GM10266 (cell line): ENCODE data around the gene LSM12.
A peak's percentile ranks its signal among the peaks of the same experiment; 100 is the strongest.

Experiments used
- DNase-seq: peaks from one replicate; pipeline ENCODE4 v3.0.0; 2012; ENCODE audit errors: extremely low spot score
- CTCF ChIP-seq: IDR thresholded peaks from 2 replicates; pipeline ENCODE4 v1.5.1; 2012; ENCODE audit warnings: mild to moderate bottlenecking, low read depth; ENCODE audit not compliant: control insufficient read depth, insufficient read depth; ENCODE audit errors: missing control alignments

The LSM12 gene

GRCh38 chr17:44008205-44008909 is 58.1 kb downstream of the LSM12 start:
- TF ChIP-seq CTCF = no peak
- DNase-seq = no peak

- TF ChIP-seq CTCF = no peak
- DNase-seq = no peak
Measured at GRCh38 chr17:44007346-44008204, 58.9 kb downstream of the LSM12 start.

GRCh38 chr17:44006598-44007345 is 59.7 kb downstream of the LSM12 start:
- peak; percentile 50 for TF ChIP-seq CTCF
- peak; percentile 99 for DNase-seq

- no peak for DNase-seq
- TF ChIP-seq CTCF = no peak
Measured at GRCh38 chr17:44006272-44006597, 60.2 kb downstream of the LSM12 start.

GRCh38 chr17:44005527-44006271 is 60.8 kb downstream of the LSM12 start:
- TF ChIP-seq CTCF = peak; percentile 28
- DNase-seq = peak; percentile 59

- no peak for DNase-seq
- no peak for TF ChIP-seq CTCF
Measured at GRCh38 chr17:44004761-44005526, 61.5 kb downstream of the LSM12 start.
